Liver (tissue), 9 donors: ENCODE measurements around the gene ADGRB2. TPM values are rescaled to one million over a fixed set of nuclear protein-coding genes. Genes with fewer than 3 reads are reported as not detected.
A peak's percentile ranks its signal among the peaks of the same experiment; 100 is the strongest.

Experiments used
- DNase-seq: peaks from one replicate; pipeline ENCODE4 v3.0.0-alpha.2; 2017; ENCODE audit warnings: low spot score
- H3K27ac ChIP-seq, 2 donors: one replicate each; pipeline ENCODE4 v1.7.0; 2013; ENCODE audit warnings: inconsistent platforms in 2 of 2, low read length in 2 of 2, control low read depth in 1 of 2, low read depth in 1 of 2, mild to moderate bottlenecking in 1 of 2
- H3K27me3 ChIP-seq, 4 donors: one replicate each; pipeline versions ENCODE4 v1.6.1 to v1.7.0; 2013; ENCODE audit warnings: low read length in 3 of 4, inconsistent platforms in 1 of 4, mild to moderate bottlenecking in 1 of 4, moderate library complexity in 1 of 4; ENCODE audit not compliant: control insufficient read depth in 4 of 4, insufficient read depth in 4 of 4
- H3K36me3 ChIP-seq, 4 donors: one replicate each; pipeline versions ENCODE4 v1.6.1 to v1.7.0; 2013; ENCODE audit warnings: low read length in 3 of 4, mild to moderate bottlenecking in 3 of 4, low read depth in 1 of 4, moderate library complexity in 1 of 4; ENCODE audit not compliant: control insufficient read depth in 4 of 4, insufficient read depth in 3 of 4
- H3K4me1 ChIP-seq, 4 donors: one replicate each; pipeline versions ENCODE4 v1.6.1 to v1.7.0; 2013; ENCODE audit warnings: low read length in 3 of 4, mild to moderate bottlenecking in 3 of 4, moderate library complexity in 1 of 4; ENCODE audit not compliant: control insufficient read depth in 4 of 4, insufficient read depth in 4 of 4
- H3K4me3 ChIP-seq, 3 donors: one replicate each; pipeline versions ENCODE4 v1.6.1 to v1.7.0; 2013; ENCODE audit warnings: low read length in 3 of 3, control low read depth in 1 of 3, low read depth in 1 of 3, mild to moderate bottlenecking in 1 of 3
- H3K9ac ChIP-seq, 2 donors: one replicate each; pipeline ENCODE4 v1.7.0; 2013; ENCODE audit warnings: low read length in 2 of 2, mild to moderate bottlenecking in 2 of 2, moderate library complexity in 2 of 2, control low read depth in 1 of 2, low read depth in 1 of 2
- H3K9me3 ChIP-seq, 4 donors: one replicate each; pipeline versions ENCODE4 v1.6.1 to v1.7.0; 2013; ENCODE audit warnings: low read length in 3 of 4; ENCODE audit not compliant: control insufficient read depth in 4 of 4
- ATF3 ChIP-seq: IDR thresholded peaks from 2 replicates; pipeline ENCODE4 v1.6.1; 2016; ENCODE audit warnings: antibody characterized with exemption
- CTCF ChIP-seq: fragments of 150-350 bp; IDR thresholded peaks from 2 replicates; pipeline ENCODE4 v1.5.1; 2017; ENCODE audit warnings: improper control_type of control experiment, low read depth, low read length; ENCODE audit not compliant: missing input control
- EGR1 ChIP-seq, 2 donors: IDR thresholded peaks; 2 replicates each; pipeline ENCODE4 v1.6.1; 2016 to 2018; ENCODE audit warnings: antibody characterized with exemption in 2 of 2, low read depth in 2 of 2
- FOXA1 ChIP-seq: IDR thresholded peaks from 2 replicates; pipeline ENCODE4 v1.6.1; 2016; ENCODE audit warnings: antibody characterized with exemption
- FOXA2 ChIP-seq: IDR thresholded peaks from 2 replicates; pipeline ENCODE4 v1.6.1; 2016; ENCODE audit warnings: antibody characterized with exemption
- HNF4A ChIP-seq, 2 donors: conservative IDR thresholded peaks; 2 replicates each; pipeline ENCODE4 v1.6.1; 2016; ENCODE audit warnings: antibody characterized with exemption in 2 of 2, mild to moderate bottlenecking in 2 of 2
- HNF4G ChIP-seq: IDR thresholded peaks from 2 replicates; pipeline ENCODE4 v1.6.1; 2016; ENCODE audit warnings: antibody characterized with exemption
- MAX ChIP-seq: IDR thresholded peaks from 2 replicates; pipeline ENCODE4 v1.6.1; 2016; ENCODE audit warnings: antibody characterized with exemption
- RAD21 ChIP-seq, 2 donors: IDR thresholded peaks; 2 replicates each; pipeline ENCODE4 v1.6.1; 2016; ENCODE audit warnings: antibody characterized with exemption in 2 of 2, mild to moderate bottlenecking in 2 of 2
- REST ChIP-seq: IDR thresholded peaks from 2 replicates; pipeline ENCODE4 v1.6.1; 2016; ENCODE audit warnings: antibody characterized with exemption, mild to moderate bottlenecking
- RXRA ChIP-seq, 2 donors: IDR thresholded peaks; 2 replicates each; pipeline ENCODE4 v1.6.1; 2017 to 2018; ENCODE audit warnings: antibody characterized with exemption in 2 of 2, mild to moderate bottlenecking in 1 of 2
- TAF1 ChIP-seq: conservative IDR thresholded peaks from 2 replicates; pipeline ENCODE4 v1.6.1; 2016; ENCODE audit warnings: antibody characterized with exemption, mild to moderate bottlenecking
- YY1 ChIP-seq: IDR thresholded peaks from 2 replicates; pipeline ENCODE4 v1.6.1; 2016; ENCODE audit warnings: antibody characterized with exemption, mild to moderate bottlenecking
- ZBTB33 ChIP-seq: IDR thresholded peaks from 2 replicates; pipeline ENCODE4 v1.6.1; 2016; ENCODE audit warnings: antibody characterized with exemption
- WGBS: extraction: QIAGEN DNeasy Blood & Tissue Kit; methylation state at CpG from one replicate; pipeline ENCODE4 v1.1.7; 2013; 5-methylcytosine and 5-hydroxymethylcytosine counted together
- polyA plus RNA-seq, 2 donors: library from polyadenylated mRNA; stranded (reverse) in 1 of 2; unstranded in 1 of 2; fragments of 200-250 nt in 1 of 2; fragments of >200 nt in 1 of 2; fragmentation: Nextera tagmentation in 1 of 2; extraction: Ambion mirVana in 1 of 2; gene quantifications; one replicate each; pipeline versions ENCODE4 v1.2.1 to v1.2.3, GENCODE V29; 2013 to 2015
- total RNA-seq, 2 donors: library from RNA; depleted of rRNA; stranded (reverse); fragments of >200 nt; gene quantifications; one replicate each; pipeline ENCODE4 v1.2.3, GENCODE V29; 2014
- donor health status: healthy.
- donor health status: healthy.
- donor health status: healthy.
- donor health status: healthy.
- donor health status: healthy.

Gene ADGRB2
- total and polyA plus RNA-seq, 4 donors = under 0.01 to 0.05 (median 0.05) TPM; not detected in 1

GRCh38 chr1:31761883-31762282 lies 2.3 kb downstream of the ADGRB2 start:
- no peak for DNase-seq
- peaks cover 3 to 20% (median 9%) of the 10 kb centered on the region in 4 donors for H3K4me1 ChIP-seq
- no peaks in the 10 kb centered on the region for H3K9me3 ChIP-seq
- no peak overlapping the region for H3K4me3 ChIP-seq
- peaks cover 2 to 23% (median 8%) of the 10 kb centered on the region in 4 donors for H3K27me3 ChIP-seq
- no peak overlapping the region for H3K9ac ChIP-seq
- H3K27ac ChIP-seq = no peak overlapping the region
- no peaks in the 10 kb centered on the region for H3K36me3 ChIP-seq
- 70% methylated on average over 6 of the region's 6 CpGs for WGBS
- no peak for TF ChIP-seq ZBTB33
- TF ChIP-seq YY1 = no peak
- TF ChIP-seq HNF4A (conservative IDR thresholded peaks at IDR 0.05) = no peak
- no peak for TF ChIP-seq MAX
- no peak for TF ChIP-seq RAD21 (IDR thresholded peaks at IDR 0.05)
- no peak for TF ChIP-seq HNF4G
- TF ChIP-seq RXRA (IDR thresholded peaks at IDR 0.05) = no peak
- TF ChIP-seq CTCF = no peak
- TF ChIP-seq REST = no peak
- no peak for TF ChIP-seq EGR1 (IDR thresholded peaks at IDR 0.05; ENCODE audit: low read depth in 2 of 2)

- H3K9ac ChIP-seq = no peak overlapping the region
- peak overlapping the region in 1 of 3 donors; percentile 34 for H3K4me3 ChIP-seq
- no peaks in the 10 kb centered on the region for H3K9me3 ChIP-seq
- H3K27me3 ChIP-seq = peaks cover 2 to 23% (median 8%) of the 10 kb centered on the region in 4 donors
- peaks cover 3 to 20% (median 9%) of the 10 kb centered on the region in 4 donors for H3K4me1 ChIP-seq
- H3K36me3 ChIP-seq = no peaks in the 10 kb centered on the region
- TF ChIP-seq TAF1 (no peak), YY1 (no peak), FOXA2 (no peak), EGR1 (IDR thresholded peaks at IDR 0.05; ENCODE audit: low read depth in 2 of 2) (no peak), ATF3 (no peak), FOXA1 (no peak)
- no peak for DNase-seq
- no peak overlapping the region for H3K27ac ChIP-seq
- WGBS = 9% methylated on average over 63 of the region's 63 CpGs
These were observed 3.4 kb downstream of the ADGRB2 start for GRCh38 chr1:31760471-31761470.
